ENCODE measurements around the gene DLX4.

DNA sequence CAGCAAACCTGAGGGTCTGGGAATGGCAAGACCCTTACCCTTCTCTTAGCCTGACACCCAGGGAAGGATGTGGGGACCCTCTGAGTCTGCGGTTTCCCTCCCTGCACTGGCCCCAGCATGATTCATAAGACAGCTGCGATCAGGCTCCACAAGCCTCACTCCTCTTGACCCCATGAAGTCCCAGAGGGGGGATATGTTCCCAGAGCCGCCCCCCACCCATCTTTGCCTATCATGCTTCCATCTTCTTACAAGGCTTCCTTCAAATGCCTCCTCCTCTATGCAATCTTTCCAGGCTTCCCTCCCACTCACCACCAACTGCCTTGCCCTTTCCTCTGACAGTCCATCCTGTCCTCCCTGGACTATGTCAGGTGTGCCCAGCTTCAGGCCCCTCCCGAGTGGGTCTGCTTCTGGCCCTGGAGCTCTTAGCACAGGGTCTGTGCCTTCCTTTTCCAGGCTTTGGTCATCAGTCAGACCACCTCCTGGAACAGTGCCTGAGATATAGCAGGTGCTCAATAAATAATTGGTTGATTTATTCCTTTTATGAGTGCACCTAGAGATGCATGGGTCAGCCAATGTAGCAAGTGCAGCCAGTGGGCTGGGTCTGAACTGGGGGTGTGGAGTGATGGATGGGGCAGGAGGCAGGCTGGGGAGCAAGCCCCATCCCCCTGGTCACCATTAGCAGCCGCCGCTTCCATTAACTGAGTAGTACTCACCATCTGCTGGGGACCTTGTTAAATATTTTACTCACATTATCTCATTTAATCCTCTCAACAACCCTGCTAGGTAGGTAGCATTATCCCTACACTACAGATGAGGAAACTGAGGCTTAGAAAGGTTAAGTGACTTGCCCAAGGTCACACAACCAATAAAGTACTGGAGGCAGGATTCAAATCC is 17.7 kb downstream of the DLX4 start:
- TF ChIP-seq, protein P1, sequence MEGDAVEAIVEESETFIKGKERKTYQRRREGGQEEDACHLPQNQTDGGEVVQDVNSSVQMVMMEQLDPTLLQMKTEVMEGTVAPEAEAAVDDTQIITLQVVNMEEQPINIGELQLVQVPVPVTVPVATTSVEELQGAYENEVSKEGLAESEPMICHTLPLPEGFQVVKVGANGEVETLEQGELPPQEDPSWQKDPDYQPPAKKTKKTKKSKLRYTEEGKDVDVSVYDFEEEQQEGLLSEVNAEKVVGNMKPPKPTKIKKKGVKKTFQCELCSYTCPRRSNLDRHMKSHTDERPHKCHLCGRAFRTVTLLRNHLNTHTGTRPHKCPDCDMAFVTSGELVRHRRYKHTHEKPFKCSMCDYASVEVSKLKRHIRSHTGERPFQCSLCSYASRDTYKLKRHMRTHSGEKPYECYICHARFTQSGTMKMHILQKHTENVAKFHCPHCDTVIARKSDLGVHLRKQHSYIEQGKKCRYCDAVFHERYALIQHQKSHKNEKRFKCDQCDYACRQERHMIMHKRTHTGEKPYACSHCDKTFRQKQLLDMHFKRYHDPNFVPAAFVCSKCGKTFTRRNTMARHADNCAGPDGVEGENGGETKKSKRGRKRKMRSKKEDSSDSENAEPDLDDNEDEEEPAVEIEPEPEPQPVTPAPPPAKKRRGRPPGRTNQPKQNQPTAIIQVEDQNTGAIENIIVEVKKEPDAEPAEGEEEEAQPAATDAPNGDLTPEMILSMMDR (IDR thresholded peaks at IDR 0.05): no peak
- TF ChIP-seq POLR2A (IDR thresholded peaks at IDR 0.05): no peak
